Measurements from ENCODE around the gene SRCAP.

The SRCAP gene

GRCh38 chr16:30678586-30678970 is 20.4 kb upstream of the SRCAP start:
- Histone ChIP-seq H3F3A (ENCODE audit: insufficient read depth, low read length) (no peaks in the 10 kb centered on the region), H3K27me3 (replicated peaks; ENCODE audit: insufficient read depth, low read length) (no peaks in the 10 kb centered on the region), H3K9me3 (replicated peaks; ENCODE audit: insufficient read depth, low read length) (no peaks in the 10 kb centered on the region), H3K27ac (ENCODE audit: low read length) (no peak overlapping the region), H3K9me2 (replicated peaks; ENCODE audit: insufficient read depth, low read length) (no peaks in the 10 kb centered on the region), H4K20me1 (ENCODE audit: insufficient read depth, low read length) (no peaks in the 10 kb centered on the region), H2AFZ (ENCODE audit: low read length) (0 out of 2 replicates have a peak overlapping the region, but pooled peaks have one; percentile 11), H3K4me1 (ENCODE audit: low read length) (no peaks in the 10 kb centered on the region), H3K4me3 (ENCODE audit: low read length) (no peak overlapping the region), H3K79me2 (ENCODE audit: low read length) (no peaks in the 10 kb centered on the region), H3K4me2 (ENCODE audit: low read depth, low read length) (no peak overlapping the region), H3K36me3 (replicated peaks; ENCODE audit: insufficient read depth, low read length) (no peaks in the 10 kb centered on the region), H3K9ac (ENCODE audit: low read length) (no peak overlapping the region)
- DNase-seq = no peak
- TF ChIP-seq, protein P1, sequence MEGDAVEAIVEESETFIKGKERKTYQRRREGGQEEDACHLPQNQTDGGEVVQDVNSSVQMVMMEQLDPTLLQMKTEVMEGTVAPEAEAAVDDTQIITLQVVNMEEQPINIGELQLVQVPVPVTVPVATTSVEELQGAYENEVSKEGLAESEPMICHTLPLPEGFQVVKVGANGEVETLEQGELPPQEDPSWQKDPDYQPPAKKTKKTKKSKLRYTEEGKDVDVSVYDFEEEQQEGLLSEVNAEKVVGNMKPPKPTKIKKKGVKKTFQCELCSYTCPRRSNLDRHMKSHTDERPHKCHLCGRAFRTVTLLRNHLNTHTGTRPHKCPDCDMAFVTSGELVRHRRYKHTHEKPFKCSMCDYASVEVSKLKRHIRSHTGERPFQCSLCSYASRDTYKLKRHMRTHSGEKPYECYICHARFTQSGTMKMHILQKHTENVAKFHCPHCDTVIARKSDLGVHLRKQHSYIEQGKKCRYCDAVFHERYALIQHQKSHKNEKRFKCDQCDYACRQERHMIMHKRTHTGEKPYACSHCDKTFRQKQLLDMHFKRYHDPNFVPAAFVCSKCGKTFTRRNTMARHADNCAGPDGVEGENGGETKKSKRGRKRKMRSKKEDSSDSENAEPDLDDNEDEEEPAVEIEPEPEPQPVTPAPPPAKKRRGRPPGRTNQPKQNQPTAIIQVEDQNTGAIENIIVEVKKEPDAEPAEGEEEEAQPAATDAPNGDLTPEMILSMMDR (IDR thresholded peaks at IDR 0.05; ENCODE audit: low read length) = no peak
- TF ChIP-seq EZH2phosphoT487 (IDR thresholded peaks at IDR 0.05; ENCODE audit: low read length) (no peak), EZH2 (optimal IDR thresholded peaks at IDR 0.05; ENCODE audit: low read depth, low read length) (no peak)

GRCh38 chr16:30680326-30680725 is 18.6 kb upstream of the SRCAP start:
- DNase-seq = no peak
- Histone ChIP-seq H3K4me1 (ENCODE audit: low read length) (no peaks in the 10 kb centered on the region), H3K9me2 (replicated peaks; ENCODE audit: insufficient read depth, low read length) (no peaks in the 10 kb centered on the region), H3K79me2 (ENCODE audit: low read length) (no peaks in the 10 kb centered on the region), H2AFZ (ENCODE audit: low read length) (no peak overlapping the region), H3K36me3 (replicated peaks; ENCODE audit: insufficient read depth, low read length) (no peaks in the 10 kb centered on the region), H3K4me3 (ENCODE audit: low read length) (no peak overlapping the region), H3K27ac (ENCODE audit: low read length) (no peak overlapping the region), H3K4me2 (ENCODE audit: low read depth, low read length) (no peak overlapping the region), H3K9ac (ENCODE audit: low read length) (no peak overlapping the region), H4K20me1 (ENCODE audit: insufficient read depth, low read length) (no peaks in the 10 kb centered on the region), H3K27me3 (replicated peaks; ENCODE audit: insufficient read depth, low read length) (no peaks in the 10 kb centered on the region), H3F3A (ENCODE audit: insufficient read depth, low read length) (no peaks in the 10 kb centered on the region), H3K9me3 (replicated peaks; ENCODE audit: insufficient read depth, low read length) (no peaks in the 10 kb centered on the region)
- TF ChIP-seq EZH2phosphoT487 (IDR thresholded peaks at IDR 0.05; ENCODE audit: low read length) (no peak), EZH2 (optimal IDR thresholded peaks at IDR 0.05; ENCODE audit: low read depth, low read length) (no peak)
- TF ChIP-seq, protein P1 (IDR thresholded peaks at IDR 0.05; ENCODE audit: low read length) = no peak

GRCh38 chr16:30688701-30689100 is 10.3 kb upstream of the SRCAP start:
- H3K36me3 ChIP-seq (replicated peaks; ENCODE audit: insufficient read depth, low read length) = no peaks in the 10 kb centered on the region
- no peak for DNase-seq
- H3K9ac ChIP-seq (ENCODE audit: low read length) = no peak overlapping the region
- H3K4me2 ChIP-seq (ENCODE audit: low read depth, low read length) = no peak overlapping the region
- no peaks in the 10 kb centered on the region for H4K20me1 ChIP-seq (ENCODE audit: insufficient read depth, low read length)
- H3K4me1 ChIP-seq (ENCODE audit: low read length) = peaks cover 3% of the 10 kb centered on the region; the same call in 1 of the 2 replicates
- no peaks in the 10 kb centered on the region for H3K9me3 ChIP-seq (replicated peaks; ENCODE audit: insufficient read depth, low read length)
- no peak overlapping the region for H3K4me3 ChIP-seq (ENCODE audit: low read length)
- H3K27me3 ChIP-seq (replicated peaks; ENCODE audit: insufficient read depth, low read length) = no peaks in the 10 kb centered on the region
- no peaks in the 10 kb centered on the region for H3K79me2 ChIP-seq (ENCODE audit: low read length)
- no peak for TF ChIP-seq EZH2phosphoT487 (IDR thresholded peaks at IDR 0.05; ENCODE audit: low read length)
- TF ChIP-seq EZH2 (optimal IDR thresholded peaks at IDR 0.05; ENCODE audit: low read depth, low read length) = no peak
- TF ChIP-seq, protein P1 (IDR thresholded peaks at IDR 0.05; ENCODE audit: low read length) = no peak
- no peaks in the 10 kb centered on the region for H3K9me2 ChIP-seq (replicated peaks; ENCODE audit: insufficient read depth, low read length)
- H3K27ac ChIP-seq (ENCODE audit: low read length) = no peak overlapping the region
- no peak overlapping the region for H2AFZ ChIP-seq (ENCODE audit: low read length)
- no peaks in the 10 kb centered on the region for H3F3A ChIP-seq (ENCODE audit: insufficient read depth, low read length)

Measured in MM.1S (cell line).